CD4-positive, alpha-beta T cell treated with Interleukin-17A for 1 hour (primary cell): Measurements from ENCODE around the gene GLIPR1.
"Not testable (repeated sequence)": the region's sequence is repeated elsewhere in the genome, so short reads cannot be mapped to it uniquely, and the experiment has no call there.

ENCODE experiments used
- DNase-seq: peaks from one replicate; pipeline ENCODE4 v3.0.0-alpha.2; 2020

The GLIPR1 gene

GRCh38 chr12:75522124-75522523 is 41.6 kb downstream of the GLIPR1 start:
- not testable (repeated sequence) for DNase-seq

- no peak for DNase-seq
These were observed 44.7 kb downstream of the GLIPR1 start for GRCh38 chr12:75525263-75525662.

- peak; percentile 58 for DNase-seq
These were observed 46.3 kb downstream of the GLIPR1 start for GRCh38 chr12:75526655-75527511.

GRCh38 chr12:75528272-75528671 is 47.7 kb downstream of the GLIPR1 start:
- DNase-seq, result no peak

- DNase-seq, result no peak
These were observed 48.1 kb downstream of the GLIPR1 start for GRCh38 chr12:75528692-75529091.

GRCh38 chr12:75529316-75529715 is 48.8 kb downstream of the GLIPR1 start:
- no peak for DNase-seq

GRCh38 chr12:75529826-75530225 is 49.3 kb downstream of the GLIPR1 start:
- DNase-seq, result no peak

GRCh38 chr12:75533239-75533638 is 52.7 kb downstream of the GLIPR1 start:
- no peak for DNase-seq

- no peak for DNase-seq
These were observed 59.3 kb downstream of the GLIPR1 start for GRCh38 chr12:75539889-75540288.

- no peak for DNase-seq
These were observed 62.4 kb downstream of the GLIPR1 start for GRCh38 chr12:75542942-75543341.

GRCh38 chr12:75543529-75543928 is 63.0 kb downstream of the GLIPR1 start:
- no peak for DNase-seq

GRCh38 chr12:75545636-75546035 is 65.1 kb downstream of the GLIPR1 start:
- no peak for DNase-seq

GRCh38 chr12:75548879-75549278 is 68.3 kb downstream of the GLIPR1 start:
- DNase-seq, result no peak

GRCh38 chr12:75549989-75550388 is 69.4 kb downstream of the GLIPR1 start:
- no peak for DNase-seq

GRCh38 chr12:75550401-75551240 is 70.1 kb downstream of the GLIPR1 start:
- DNase-seq, result no peak

GRCh38 chr12:75551477-75551876 is 70.9 kb downstream of the GLIPR1 start:
- no peak for DNase-seq

- DNase-seq, result no peak
These were observed 72.8 kb downstream of the GLIPR1 start for GRCh38 chr12:75553398-75553797.
